Activated T-helper 17 cell treated with anti-CD3 and anti-CD28 coated beads, Interleukin-2, amount 50 U/mL, for 72 hours (primary cell): Measurements from ENCODE around the gene TMCC3. TPM values are rescaled to one million over a fixed set of nuclear protein-coding genes. Genes with fewer than 3 reads are reported as not detected.
"Not testable (repeated sequence)": the region's sequence is repeated elsewhere in the genome, so short reads cannot be mapped to it uniquely, and the experiment has no call there.

Experiments
- ATAC-seq: fragments of 150-1000 bp; cut with Tn5 transposase; replicated peaks from 2 replicates; pipeline ENCODE4 v1.10.0; 2021; ENCODE audit warnings: mild to moderate bottlenecking, moderate library complexity
- H3K27ac Mint-ChIP-seq: one replicate; pipeline ENCODE4 v1.8.0; 2022; ENCODE audit warnings: mixed read lengths
- H3K27me3 Mint-ChIP-seq: one replicate; pipeline ENCODE4 v1.8.0; 2022; ENCODE audit warnings: mixed read lengths
- H3K36me3 Mint-ChIP-seq: one replicate; pipeline ENCODE4 v1.8.0; 2022; ENCODE audit warnings: low read depth, mild to moderate bottlenecking, mixed read lengths
- H3K4me1 Mint-ChIP-seq: one replicate; pipeline ENCODE4 v1.8.0; 2022; ENCODE audit warnings: mixed read lengths
- H3K4me3 Mint-ChIP-seq: one replicate; pipeline ENCODE4 v1.8.0; 2022; ENCODE audit warnings: mild to moderate bottlenecking, mixed read lengths
- H3K9me3 Mint-ChIP-seq: one replicate; pipeline ENCODE4 v1.8.0; 2022; ENCODE audit warnings: mixed read lengths
- total RNA-seq, 2 donors: library from RNA; stranded (reverse); gene quantifications; one replicate each; pipeline ENCODE4 v1.2.3, GENCODE V29; 2022

TMCC3 gene
- total RNA-seq, 2 donors from 2014 or later, result 0.63 to 1.0 TPM

DNA sequence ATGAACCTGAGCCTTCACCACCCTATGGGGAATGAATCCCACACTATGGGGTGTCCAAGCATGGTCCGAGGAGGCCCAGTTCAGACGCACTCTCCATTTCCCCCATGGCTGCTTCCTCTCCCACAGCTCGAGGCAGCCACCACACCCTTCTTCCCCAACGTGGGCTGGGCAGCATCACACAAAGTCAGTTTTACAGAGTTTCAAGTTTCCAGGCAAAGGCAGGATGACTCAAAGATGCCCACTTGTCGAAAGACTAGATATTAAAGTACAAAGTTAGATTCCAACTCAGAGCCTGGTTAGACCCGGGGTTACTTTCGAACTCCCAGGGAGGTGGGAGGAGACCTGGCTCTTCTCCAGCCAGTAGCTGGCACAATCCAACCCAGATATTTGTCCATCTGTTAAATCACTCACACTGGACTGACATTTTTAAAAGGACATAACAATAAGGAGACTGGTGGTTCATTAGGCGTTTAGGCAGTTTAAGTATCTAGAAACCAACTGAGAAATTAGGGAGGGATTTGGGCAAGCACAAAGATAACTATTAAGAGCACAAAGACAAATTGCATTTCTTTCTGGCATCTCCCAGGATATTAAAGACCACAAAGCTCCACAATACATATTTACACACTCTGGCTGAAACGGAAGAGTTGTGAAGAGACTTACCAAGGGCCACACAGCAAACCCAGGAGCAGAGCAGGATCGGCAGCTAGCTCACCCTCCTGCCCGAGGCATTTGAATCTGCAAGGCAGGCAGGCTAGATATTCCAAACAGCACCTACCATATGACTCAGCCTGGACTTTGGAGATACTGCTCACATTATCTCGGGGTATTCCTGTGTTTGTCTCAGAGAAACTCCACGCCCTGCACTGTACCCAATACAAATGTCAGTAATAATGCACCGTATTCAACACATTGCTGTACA lies 34.8 kb downstream of the TMCC3 start:
- peak; percentile 12 for ATAC-seq
- Mint-ChIP-seq H3K36me3 (no peaks in the 10 kb centered on the region), H3K27me3 (peaks cover 4% of the 10 kb centered on the region), H3K9me3 (no peaks in the 10 kb centered on the region), H3K27ac (no peak overlapping the region), H3K4me3 (no peak overlapping the region), H3K4me1 (peaks cover 11% of the 10 kb centered on the region)

DNA sequence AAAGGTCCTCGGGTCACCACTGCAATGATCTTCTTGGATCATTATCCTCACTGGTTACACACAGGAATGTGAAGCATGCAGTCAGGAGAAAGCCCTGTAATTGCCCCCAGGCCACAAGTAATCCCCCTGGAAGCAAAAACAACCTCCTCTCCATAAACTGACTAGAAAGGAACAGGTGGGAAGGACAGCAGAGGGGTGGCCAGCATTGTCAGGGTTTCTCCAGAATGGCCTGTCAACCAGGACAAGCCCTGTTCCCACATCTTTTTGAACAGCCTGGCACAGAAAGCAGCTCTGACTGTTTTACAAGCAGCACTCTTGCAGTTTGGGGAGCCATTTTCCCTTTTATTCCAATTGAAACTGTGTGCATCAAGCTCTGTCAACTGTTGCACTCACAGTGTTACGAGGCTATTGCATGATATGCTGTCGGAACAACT lies 36.1 kb downstream of the TMCC3 start:
- Mint-ChIP-seq H3K4me3 (no peak overlapping the region), H3K9me3 (no peaks in the 10 kb centered on the region), H3K27me3 (peaks cover 4% of the 10 kb centered on the region), H3K4me1 (peaks cover 9% of the 10 kb centered on the region), H3K36me3 (no peaks in the 10 kb centered on the region), H3K27ac (no peak overlapping the region)
- no peak for ATAC-seq

DNA sequence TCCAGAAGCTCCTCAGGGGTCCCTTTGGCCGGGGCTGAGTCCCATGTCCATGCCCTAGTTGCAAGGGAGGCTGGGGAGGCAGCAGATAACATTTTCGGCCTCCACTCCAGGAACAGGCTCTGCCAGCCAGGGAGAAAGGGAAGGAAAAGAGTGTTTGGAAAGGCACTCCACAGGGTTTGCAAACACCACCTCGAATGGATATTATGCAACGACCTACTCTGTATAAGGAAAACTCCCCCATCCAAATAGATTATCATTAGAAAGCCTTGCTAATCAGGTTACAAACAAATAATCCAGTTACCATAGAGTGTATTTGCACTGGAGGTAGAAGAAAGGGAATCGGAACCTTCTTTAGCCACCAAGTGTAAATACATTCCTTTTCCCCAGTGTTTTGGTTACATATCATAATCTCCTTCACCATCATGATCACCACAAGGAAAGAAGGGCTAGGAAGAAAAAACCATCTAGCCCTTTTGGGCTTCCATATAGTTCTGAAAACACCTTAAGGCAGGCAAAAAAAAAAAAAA lies 40.4 kb downstream of the TMCC3 start:
- Mint-ChIP-seq H3K27ac (no peak overlapping the region), H3K9me3 (no peaks in the 10 kb centered on the region), H3K27me3 (peaks cover 9% of the 10 kb centered on the region), H3K4me1 (no peaks in the 10 kb centered on the region), H3K36me3 (no peaks in the 10 kb centered on the region), H3K4me3 (no peak overlapping the region)
- no peak for ATAC-seq

- H3K4me3 Mint-ChIP-seq, H3K9me3 Mint-ChIP-seq, ATAC-seq, H3K4me1 Mint-ChIP-seq, H3K27ac Mint-ChIP-seq, H3K27me3 Mint-ChIP-seq, H3K36me3 Mint-ChIP-seq: not testable (repeated sequence)
Observed at GRCh38 chr12:94606810-94607209, 43.5 kb downstream of the TMCC3 start.

- no peaks in the 10 kb centered on the region for H3K9me3 Mint-ChIP-seq
- no peaks in the 10 kb centered on the region for H3K36me3 Mint-ChIP-seq
- no peak for ATAC-seq
- H3K4me1 Mint-ChIP-seq, result no peaks in the 10 kb centered on the region
- peaks cover 15% of the 10 kb centered on the region for H3K27me3 Mint-ChIP-seq
- H3K27ac Mint-ChIP-seq, result no peak overlapping the region
- H3K4me3 Mint-ChIP-seq, result no peak overlapping the region
Observed at GRCh38 chr12:94604366-94604698, 46.0 kb downstream of the TMCC3 start.

DNA sequence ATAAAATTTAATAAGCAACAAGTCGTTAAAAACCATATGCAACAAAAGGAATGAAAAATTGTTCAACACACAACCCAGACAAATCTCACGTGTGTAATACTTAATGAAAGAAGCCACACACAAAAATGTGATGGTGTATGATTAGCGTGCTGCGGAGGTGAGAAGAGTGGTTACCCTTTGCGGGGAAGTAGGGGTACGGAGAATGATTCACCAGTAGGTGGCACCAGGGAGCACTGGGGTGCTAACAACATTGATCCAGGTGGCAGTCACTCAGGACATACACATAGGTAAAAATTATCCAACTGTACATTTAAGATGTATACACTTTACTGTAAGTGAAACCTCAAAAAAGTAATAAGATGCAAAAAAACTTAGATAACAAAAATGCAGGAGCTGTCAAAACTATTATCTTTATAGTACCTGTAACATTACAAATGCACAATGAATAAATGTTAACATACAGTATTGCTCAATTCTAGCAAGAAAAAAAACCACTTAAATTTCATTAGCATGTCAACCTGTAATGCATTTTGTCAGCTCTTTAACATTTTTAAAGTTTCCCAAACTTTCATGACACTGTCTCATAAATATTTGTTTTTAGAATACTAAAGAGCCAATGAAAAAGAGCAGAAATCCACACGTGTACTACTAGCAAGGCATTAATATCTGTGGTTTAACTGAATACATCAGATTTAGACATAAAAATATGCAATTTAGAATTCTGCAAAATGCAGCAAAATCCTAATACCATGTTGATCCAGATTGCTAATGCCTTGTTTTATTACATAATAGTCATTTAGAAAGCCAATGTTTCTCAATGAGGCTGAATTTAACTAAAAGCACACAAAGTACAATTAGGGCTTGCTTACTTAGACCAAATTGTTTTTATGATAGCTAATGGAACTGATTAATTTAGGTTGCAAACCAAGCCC lies 46.7 kb downstream of the TMCC3 start:
- Mint-ChIP-seq H3K9me3 (no peaks in the 10 kb centered on the region), H3K36me3 (no peaks in the 10 kb centered on the region), H3K4me1 (no peaks in the 10 kb centered on the region), H3K27me3 (peaks cover 20% of the 10 kb centered on the region), H3K4me3 (no peak overlapping the region), H3K27ac (no peak overlapping the region)
- peak; percentile 59 for ATAC-seq

DNA sequence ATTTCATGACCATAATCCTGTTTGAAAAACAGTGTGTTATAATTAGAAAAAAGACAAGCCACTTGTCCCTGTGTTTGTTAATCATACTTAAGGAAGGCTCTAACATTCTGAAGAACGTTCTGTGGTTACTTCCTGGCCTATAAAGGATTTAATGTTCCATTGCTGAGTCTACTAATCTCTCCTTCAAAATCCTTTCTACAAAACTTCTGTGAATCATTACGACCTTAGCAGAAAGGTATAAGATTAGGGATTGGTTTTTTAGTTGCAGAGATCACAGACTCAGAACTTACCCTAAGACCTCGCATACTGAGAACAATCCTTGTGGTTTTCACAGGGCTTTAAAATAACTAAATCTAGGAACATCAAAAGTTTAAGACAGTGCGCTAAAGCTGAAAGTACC lies 48.3 kb downstream of the TMCC3 start:
- Mint-ChIP-seq H3K27ac (no peak overlapping the region), H3K4me3 (no peak overlapping the region), H3K9me3 (no peaks in the 10 kb centered on the region), H3K4me1 (no peaks in the 10 kb centered on the region), H3K27me3 (peaks cover 20% of the 10 kb centered on the region), H3K36me3 (no peaks in the 10 kb centered on the region)
- ATAC-seq, result peak; percentile 48

GRCh38 chr12:94601307-94601706 lies 49.0 kb downstream of the TMCC3 start:
- not testable (repeated sequence) for H3K27ac Mint-ChIP-seq, H3K4me3 Mint-ChIP-seq, H3K36me3 Mint-ChIP-seq, H3K4me1 Mint-ChIP-seq, H3K9me3 Mint-ChIP-seq, ATAC-seq
- peaks cover 20% of the 10 kb centered on the region for H3K27me3 Mint-ChIP-seq

- peaks cover 17% of the 10 kb centered on the region for H3K27me3 Mint-ChIP-seq
- no peak overlapping the region for H3K27ac Mint-ChIP-seq
- no peak for ATAC-seq
- H3K4me3 Mint-ChIP-seq, result no peak overlapping the region
- H3K9me3 Mint-ChIP-seq, result no peaks in the 10 kb centered on the region
- H3K4me1 Mint-ChIP-seq, result no peaks in the 10 kb centered on the region
- H3K36me3 Mint-ChIP-seq, result no peaks in the 10 kb centered on the region
Observed at GRCh38 chr12:94599189-94599588, 51.2 kb downstream of the TMCC3 start.

DNA sequence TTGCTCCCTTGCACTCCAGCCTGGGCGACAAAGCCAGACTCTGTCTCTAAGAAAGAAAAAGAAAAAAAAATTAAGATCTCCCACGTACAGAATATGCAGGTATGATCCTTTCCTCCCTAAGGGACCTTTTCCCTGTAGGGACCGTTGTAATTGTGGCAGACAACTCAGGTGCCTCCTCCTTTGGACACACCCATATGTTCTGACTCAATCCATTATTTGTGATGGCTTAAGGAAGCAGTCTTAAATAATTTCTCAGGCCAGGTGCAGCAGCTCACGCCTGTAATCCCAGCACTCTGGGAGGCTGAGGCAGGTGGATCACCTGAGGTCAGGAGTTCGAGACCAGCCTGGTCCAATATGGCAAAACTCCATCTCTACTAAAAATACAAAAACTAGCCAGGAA lies 53.1 kb downstream of the TMCC3 start:
- peaks cover 17% of the 10 kb centered on the region for H3K27me3 Mint-ChIP-seq
- no peak overlapping the region for H3K27ac Mint-ChIP-seq
- no peaks in the 10 kb centered on the region for H3K9me3 Mint-ChIP-seq
- no peak for ATAC-seq
- no peaks in the 10 kb centered on the region for H3K4me1 Mint-ChIP-seq
- no peak overlapping the region for H3K4me3 Mint-ChIP-seq
- H3K36me3 Mint-ChIP-seq, result no peaks in the 10 kb centered on the region

GRCh38 chr12:94596596-94596995 lies 53.8 kb downstream of the TMCC3 start:
- no peak overlapping the region for H3K27ac Mint-ChIP-seq
- no peak for ATAC-seq
- peaks cover 17% of the 10 kb centered on the region for H3K27me3 Mint-ChIP-seq
- no peaks in the 10 kb centered on the region for H3K9me3 Mint-ChIP-seq
- no peaks in the 10 kb centered on the region for H3K4me1 Mint-ChIP-seq
- no peaks in the 10 kb centered on the region for H3K36me3 Mint-ChIP-seq
- no peak overlapping the region for H3K4me3 Mint-ChIP-seq

DNA sequence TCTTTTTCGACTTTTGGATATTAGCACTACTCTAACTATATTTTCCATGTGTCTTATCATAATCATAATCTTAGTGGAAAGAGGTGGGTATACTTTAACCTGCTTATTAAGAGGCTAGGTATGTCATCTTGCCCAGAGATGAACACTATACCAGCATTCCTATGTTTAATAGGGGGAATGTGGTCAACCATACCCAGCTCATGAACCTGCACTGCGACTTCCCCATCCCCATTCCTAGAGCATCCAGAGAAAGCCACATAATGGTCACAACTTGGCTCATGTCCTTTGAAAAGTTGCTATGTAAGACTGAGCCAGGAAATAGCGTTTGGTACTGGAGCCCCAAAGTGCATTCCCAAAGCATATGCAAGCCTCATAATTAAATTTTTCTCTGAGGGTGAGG lies 55.2 kb downstream of the TMCC3 start:
- no peaks in the 10 kb centered on the region for H3K9me3 Mint-ChIP-seq
- H3K27me3 Mint-ChIP-seq, result peaks cover 12% of the 10 kb centered on the region
- no peak for ATAC-seq
- H3K4me3 Mint-ChIP-seq, result no peak overlapping the region
- no peak overlapping the region for H3K27ac Mint-ChIP-seq
- H3K36me3 Mint-ChIP-seq, result no peaks in the 10 kb centered on the region
- H3K4me1 Mint-ChIP-seq, result no peaks in the 10 kb centered on the region

GRCh38 chr12:94594443-94594825 lies 55.9 kb downstream of the TMCC3 start:
- no peaks in the 10 kb centered on the region for H3K36me3 Mint-ChIP-seq

GRCh38 chr12:94593822-94594442 lies 56.4 kb downstream of the TMCC3 start:
- Mint-ChIP-seq H3K36me3 (no peaks in the 10 kb centered on the region), H3K27ac (no peak overlapping the region), H3K4me3 (no peak overlapping the region), H3K27me3 (peaks cover 7% of the 10 kb centered on the region), H3K4me1 (no peaks in the 10 kb centered on the region), H3K9me3 (no peaks in the 10 kb centered on the region)
- no peak for ATAC-seq

More at GRCh38 chr12:94594443-94594825, 55.9 kb downstream of the TMCC3 start:
- Mint-ChIP-seq H3K9me3 (no peaks in the 10 kb centered on the region), H3K4me1 (no peaks in the 10 kb centered on the region), H3K27ac (no peak overlapping the region), H3K27me3 (peaks cover 11% of the 10 kb centered on the region), H3K4me3 (no peak overlapping the region)
- no peak for ATAC-seq
